ENCODE results near the gene C1orf87.

The C1orf87 gene

GRCh38 chr1:60073605-60074278, at the start of gene C1orf87:
Gene C1orf87 (minus strand): TSS chr1:60073770. CDS start chr1:60072643, 1,127 bp downstream.
- DNase-seq (ENCODE audit: low read depth), result no peak

GRCh38 chr1:60118085-60118484, 44.5 kb upstream of the C1orf87 start:
- no peak for DNase-seq (ENCODE audit: low read depth)

GRCh38 chr1:60114745-60115318, 41.3 kb upstream of the C1orf87 start:
- no peak for DNase-seq (ENCODE audit: low read depth)

- DNase-seq (ENCODE audit: low read depth), result no peak
These were observed 40.0 kb upstream of the C1orf87 start for GRCh38 chr1:60113596-60113995.

GRCh38 chr1:60113028-60113427, 39.5 kb upstream of the C1orf87 start:
- no peak for DNase-seq (ENCODE audit: low read depth)

- DNase-seq (ENCODE audit: low read depth), result no peak
These were observed 38.1 kb upstream of the C1orf87 start for GRCh38 chr1:60111716-60112115.

GRCh38 chr1:60111118-60111517, 37.5 kb upstream of the C1orf87 start:
- DNase-seq (ENCODE audit: low read depth), result no peak

- no peak for DNase-seq (ENCODE audit: low read depth)
These were observed 34.6 kb upstream of the C1orf87 start for GRCh38 chr1:60108196-60108595.

- DNase-seq (ENCODE audit: low read depth), result no peak
These were observed 29.6 kb upstream of the C1orf87 start for GRCh38 chr1:60103186-60103585.

- no peak for DNase-seq (ENCODE audit: low read depth)
These were observed 28.9 kb upstream of the C1orf87 start for GRCh38 chr1:60102267-60103061.

GRCh38 chr1:60101516-60101915, 27.9 kb upstream of the C1orf87 start:
- no peak for DNase-seq (ENCODE audit: low read depth)

- DNase-seq (ENCODE audit: low read depth), result no peak
These were observed 17.7 kb upstream of the C1orf87 start for GRCh38 chr1:60091195-60091715.

GRCh38 chr1:60090655-60091054, 17.1 kb upstream of the C1orf87 start:
- DNase-seq (ENCODE audit: low read depth), result no peak

GRCh38 chr1:60088620-60089155, 15.1 kb upstream of the C1orf87 start:
- no peak for DNase-seq (ENCODE audit: low read depth)

GRCh38 chr1:60087681-60088080, 14.1 kb upstream of the C1orf87 start:
- DNase-seq (ENCODE audit: low read depth), result no peak

GRCh38 chr1:60078182-60078581, 4.6 kb upstream of the C1orf87 start:
- no peak for DNase-seq (ENCODE audit: low read depth)

GRCh38 chr1:60071296-60071695, 2.3 kb downstream of the C1orf87 start:
- DNase-seq (ENCODE audit: low read depth), result no peak

- no peak for DNase-seq (ENCODE audit: low read depth)
These were observed 3.9 kb downstream of the C1orf87 start for GRCh38 chr1:60069691-60070090.

- DNase-seq (ENCODE audit: low read depth), result no peak
These were observed 5.1 kb downstream of the C1orf87 start for GRCh38 chr1:60068393-60069045.

- no peak for DNase-seq (ENCODE audit: low read depth)
These were observed 7.6 kb downstream of the C1orf87 start for GRCh38 chr1:60066001-60066400.

GRCh38 chr1:60065199-60065598, 8.4 kb downstream of the C1orf87 start:
- no peak for DNase-seq (ENCODE audit: low read depth)

- DNase-seq (ENCODE audit: low read depth), result no peak
These were observed 10.0 kb downstream of the C1orf87 start for GRCh38 chr1:60063561-60063960.

Data from activated gamma-delta T cell treated with anti-CD3 and anti-CD28 coated beads, Interleukin-2, amount 50 U/mL, for 16 hours (primary cell).